Measurements from ENCODE around the gene CEP290.

CEP290 gene

DNA sequence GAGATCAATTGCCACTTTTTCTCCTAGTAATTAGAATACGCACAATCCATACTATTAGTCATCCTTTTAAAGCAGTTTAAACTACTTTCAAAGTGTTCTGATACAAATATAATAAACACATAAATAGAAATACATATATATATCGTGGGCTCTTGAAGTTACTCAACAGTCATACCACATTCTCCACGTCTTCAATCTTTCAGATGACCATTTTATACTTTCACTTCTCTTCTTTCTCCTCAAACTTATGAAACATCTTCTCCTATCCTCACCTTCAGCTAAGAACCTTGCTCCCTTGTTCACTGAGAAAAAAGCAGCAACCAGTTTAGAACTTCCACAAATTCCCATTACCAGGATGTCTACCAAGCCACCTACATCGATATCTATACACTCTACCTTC, 19.2 kb downstream of the CEP290 start:
- TF ChIP-seq GABPA (IDR thresholded peaks at IDR 0.05; ENCODE audit: low read depth) (no peak), SPI1 (IDR thresholded peaks at IDR 0.05; ENCODE audit: borderline replicate concordance, low read depth) (no peak), CTCF (IDR thresholded peaks at IDR 0.05; ENCODE audit: insufficient read depth, low read length) (no peak), POLR2AphosphoS5 (IDR thresholded peaks at IDR 0.05; ENCODE audit: low read depth) (no peak)
- TF ChIP-seq, protein P1, sequence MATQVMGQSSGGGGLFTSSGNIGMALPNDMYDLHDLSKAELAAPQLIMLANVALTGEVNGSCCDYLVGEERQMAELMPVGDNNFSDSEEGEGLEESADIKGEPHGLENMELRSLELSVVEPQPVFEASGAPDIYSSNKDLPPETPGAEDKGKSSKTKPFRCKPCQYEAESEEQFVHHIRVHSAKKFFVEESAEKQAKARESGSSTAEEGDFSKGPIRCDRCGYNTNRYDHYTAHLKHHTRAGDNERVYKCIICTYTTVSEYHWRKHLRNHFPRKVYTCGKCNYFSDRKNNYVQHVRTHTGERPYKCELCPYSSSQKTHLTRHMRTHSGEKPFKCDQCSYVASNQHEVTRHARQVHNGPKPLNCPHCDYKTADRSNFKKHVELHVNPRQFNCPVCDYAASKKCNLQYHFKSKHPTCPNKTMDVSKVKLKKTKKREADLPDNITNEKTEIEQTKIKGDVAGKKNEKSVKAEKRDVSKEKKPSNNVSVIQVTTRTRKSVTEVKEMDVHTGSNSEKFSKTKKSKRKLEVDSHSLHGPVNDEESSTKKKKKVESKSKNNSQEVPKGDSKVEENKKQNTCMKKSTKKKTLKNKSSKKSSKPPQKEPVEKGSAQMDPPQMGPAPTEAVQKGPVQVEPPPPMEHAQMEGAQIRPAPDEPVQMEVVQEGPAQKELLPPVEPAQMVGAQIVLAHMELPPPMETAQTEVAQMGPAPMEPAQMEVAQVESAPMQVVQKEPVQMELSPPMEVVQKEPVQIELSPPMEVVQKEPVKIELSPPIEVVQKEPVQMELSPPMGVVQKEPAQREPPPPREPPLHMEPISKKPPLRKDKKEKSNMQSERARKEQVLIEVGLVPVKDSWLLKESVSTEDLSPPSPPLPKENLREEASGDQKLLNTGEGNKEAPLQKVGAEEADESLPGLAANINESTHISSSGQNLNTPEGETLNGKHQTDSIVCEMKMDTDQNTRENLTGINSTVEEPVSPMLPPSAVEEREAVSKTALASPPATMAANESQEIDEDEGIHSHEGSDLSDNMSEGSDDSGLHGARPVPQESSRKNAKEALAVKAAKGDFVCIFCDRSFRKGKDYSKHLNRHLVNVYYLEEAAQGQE (IDR thresholded peaks at IDR 0.05; ENCODE audit: insufficient replicate concordance, low read depth) = no peak
- DNase-seq (ENCODE audit: low read depth in 1 of 2, low spot score in 1 of 2) = no peak
- no peak overlapping the region for H3K27ac ChIP-seq (replicated peaks)
- H3K4me3 ChIP-seq (replicated peaks; ENCODE audit: insufficient read depth, low read length) = no peak overlapping the region
- H3K27me3 ChIP-seq (ENCODE audit: insufficient read depth, poor library complexity, severe bottlenecking) = no peaks in the 10 kb centered on the region

DNA sequence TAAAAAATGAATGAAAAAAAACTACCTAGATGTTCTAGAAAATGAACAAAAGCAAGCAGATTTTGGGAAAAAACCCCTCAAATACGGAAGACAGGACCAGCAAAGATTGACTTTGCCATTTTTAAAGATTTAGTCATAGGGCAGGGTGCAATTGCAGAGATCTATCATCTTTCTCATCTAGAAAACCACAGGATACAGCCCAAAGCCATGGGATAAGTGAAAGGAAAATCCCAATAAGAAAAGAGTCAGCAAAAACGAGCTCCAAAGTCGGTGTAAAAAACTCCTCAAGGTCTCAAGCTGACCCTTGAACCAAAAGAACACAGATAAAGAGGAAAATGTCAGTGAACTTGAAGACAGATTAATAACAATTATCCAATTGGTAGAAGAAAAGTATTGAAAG, 28.0 kb downstream of the CEP290 start:
- DNase-seq (ENCODE audit: low read depth in 1 of 2, low spot score in 1 of 2) = no peak
- H3K27me3 ChIP-seq (ENCODE audit: insufficient read depth, poor library complexity, severe bottlenecking) = no peaks in the 10 kb centered on the region
- TF ChIP-seq SPI1 (IDR thresholded peaks at IDR 0.05; ENCODE audit: borderline replicate concordance, low read depth) (no peak), GABPA (IDR thresholded peaks at IDR 0.05; ENCODE audit: low read depth) (no peak), POLR2AphosphoS5 (IDR thresholded peaks at IDR 0.05; ENCODE audit: low read depth) (no peak), CTCF (IDR thresholded peaks at IDR 0.05; ENCODE audit: insufficient read depth, low read length) (no peak)
- TF ChIP-seq, protein P1 (IDR thresholded peaks at IDR 0.05; ENCODE audit: insufficient replicate concordance, low read depth) = no peak
- no peak overlapping the region for H3K27ac ChIP-seq (replicated peaks)
- no peak overlapping the region for H3K4me3 ChIP-seq (replicated peaks; ENCODE audit: insufficient read depth, low read length)

DNA sequence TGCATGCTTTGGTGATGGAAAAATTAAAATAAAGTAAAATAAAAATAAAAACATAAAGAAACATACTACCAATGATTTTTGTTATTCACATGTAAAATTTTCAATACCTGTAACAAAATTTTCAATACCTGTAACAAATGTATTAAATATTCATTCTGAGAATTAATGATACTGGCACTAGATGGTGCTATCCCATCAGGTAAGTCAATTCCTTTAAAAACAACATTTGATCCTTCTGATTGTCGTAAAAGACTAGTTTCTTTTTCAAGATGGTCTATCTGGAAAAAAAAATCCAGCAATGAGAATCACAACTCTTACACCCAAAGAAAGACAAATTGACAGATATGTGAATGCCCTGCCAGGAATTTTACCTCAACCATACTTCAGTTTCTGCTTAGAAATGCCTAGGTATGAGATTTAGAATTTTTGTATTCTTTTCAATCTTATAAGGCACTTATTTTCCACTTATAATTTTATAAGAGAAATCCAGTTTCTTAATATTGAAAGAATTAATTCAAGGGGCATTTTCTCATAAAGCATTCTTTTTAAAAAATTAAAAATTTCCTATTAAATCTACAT, 30.7 kb downstream of the CEP290 start:
- Histone ChIP-seq H3K27me3 (ENCODE audit: insufficient read depth, poor library complexity, severe bottlenecking) (no peaks in the 10 kb centered on the region), H3K27ac (replicated peaks) (no peak overlapping the region), H3K4me3 (replicated peaks; ENCODE audit: insufficient read depth, low read length) (no peak overlapping the region)
- peak in 1 of 2 experiments; percentile 1 for DNase-seq (ENCODE audit: low read depth in 1 of 2, low spot score in 1 of 2)
- TF ChIP-seq SPI1 (IDR thresholded peaks at IDR 0.05; ENCODE audit: borderline replicate concordance, low read depth) (no peak), CTCF (IDR thresholded peaks at IDR 0.05; ENCODE audit: insufficient read depth, low read length) (no peak), GABPA (IDR thresholded peaks at IDR 0.05; ENCODE audit: low read depth) (no peak), POLR2AphosphoS5 (IDR thresholded peaks at IDR 0.05; ENCODE audit: low read depth) (no peak)
- TF ChIP-seq, protein P1 (IDR thresholded peaks at IDR 0.05; ENCODE audit: insufficient replicate concordance, low read depth) = no peak

Data from HL-60 (cell line).